GM12878 (cell line): ENCODE measurements around the gene MEG3. TPM values are rescaled to one million over a fixed set of nuclear protein-coding genes. Genes with fewer than 3 reads are reported as not detected.

Experiments used
- ATAC-seq: fragments of 200-7000 bp; cut with Tn5 transposase; 3 replicates; pipeline ENCODE4 v1.9.1; 2020; ENCODE audit warnings: mild to moderate bottlenecking, moderate library complexity
- BruUV-seq: library from RNA; stranded (reverse); fragments of 400-500 nt; replicated peaks from 2 replicates; lab custom pipeline; 2021; lab: Mats Ljungman, UMichigan
- CTCF ChIA-PET: fragments of 300-600 bp; sonication (Branson Sonifier 250); formaldehyde crosslinking; extraction: SDS; loops from one replicate; lab custom pipeline; 2021; ENCODE audit warnings: inconsistent platforms; lab: Yijun Ruan, JAX
- POLR2A ChIA-PET: fragments of 350-600 bp; formaldehyde crosslinking; extraction: SDS; loops from one replicate; lab custom pipeline; 2021; ENCODE audit warnings: inconsistent platforms; lab: Charles Lee
- RAD21 ChIA-PET: fragments of 300-600 bp; sonication (Branson Sonifier 250); formaldehyde crosslinking; loops from one replicate; lab custom pipeline; 2023; ENCODE audit warnings: antibody characterized with exemption; ENCODE audit not compliant: unreplicated experiment; lab: Charles Lee
- SMC1A ChIA-PET: fragments of 300-600 bp; sonication (Branson Sonifier 250); formaldehyde crosslinking; loops from one replicate; lab custom pipeline; 2023; ENCODE audit not compliant: unreplicated experiment, uncharacterized antibody; lab: Charles Lee
- DNase-seq: peaks from one replicate; pipeline ENCODE4 v3.0.0-alpha.2; 2011; ENCODE audit warnings: low read depth, low spot score
- FAIRE-seq: peaks from 3 replicates; lab custom pipeline; 2011; peaks lifted over from hg19 to GRCh38; lab: Jason Lieb, UNC
- H2AFZ ChIP-seq: 2 replicates; pipeline ENCODE4 v1.6.0; 2011; ENCODE audit warnings: low read depth, low read length, control low read depth; ENCODE audit not compliant: control insufficient read depth
- H3K27ac ChIP-seq: 2 replicates; pipeline ENCODE4 v1.5.1; 2011; ENCODE audit warnings: control low read depth; ENCODE audit not compliant: control insufficient read depth, insufficient read depth
- H3K27me3 ChIP-seq, 2 experiments: replicated peaks in 1 of 2; 2 replicates each; pipeline versions ENCODE4 v1.6.0 to v1.6.1; 2011; ENCODE audit warnings: low read length in 1 of 2; ENCODE audit not compliant: control insufficient read depth in 2 of 2, insufficient read depth in 2 of 2
- H3K36me3 ChIP-seq, 2 experiments: 2 replicates each; pipeline ENCODE4 v1.5.1; 2011; ENCODE audit warnings: low read length in 1 of 2; ENCODE audit not compliant: control insufficient read depth in 2 of 2, insufficient read depth in 2 of 2
- H3K4me1 ChIP-seq: 2 replicates; pipeline ENCODE4 v1.6.1; 2011; ENCODE audit warnings: mild to moderate bottlenecking, low read length, moderate library complexity, mixed read lengths; ENCODE audit not compliant: control insufficient read depth, insufficient read depth
- H3K4me2 ChIP-seq: 2 replicates; pipeline ENCODE4 v1.6.0; 2011; ENCODE audit warnings: control low read depth; ENCODE audit not compliant: control insufficient read depth, insufficient read depth
- H3K4me3 ChIP-seq: fragments of 200-600 bp; sonication (generic); 2 replicates; pipeline ENCODE4 v1.5.1; 2016
- H3K79me2 ChIP-seq: 2 replicates; pipeline ENCODE4 v1.6.0; 2011; ENCODE audit warnings: low read length; ENCODE audit not compliant: control insufficient read depth, insufficient read depth
- H3K9ac ChIP-seq: 2 replicates; pipeline ENCODE4 v1.8.0; 2011; ENCODE audit warnings: low read length, control low read depth, mixed read lengths; ENCODE audit not compliant: control insufficient read depth, insufficient read depth
- H3K9me3 ChIP-seq: replicated peaks from 3 replicates; pipeline ENCODE4 v1.5.1; 2011; ENCODE audit warnings: mild to moderate bottlenecking, low read length; ENCODE audit not compliant: control insufficient read depth, insufficient read depth
- H4K20me1 ChIP-seq: 2 replicates; pipeline ENCODE4 v1.6.0; 2011; ENCODE audit not compliant: control insufficient read depth, insufficient read depth
- NFXL1 ChIP-seq: fragments of 450-650 bp; IDR thresholded peaks from 2 replicates; pipeline ENCODE4 v1.6.1; 2017; ENCODE audit warnings: antibody characterized with exemption, mild to moderate bottlenecking, borderline replicate concordance
- NR2F1 ChIP-seq: fragments of 450-650 bp; conservative IDR thresholded peaks from 2 replicates; pipeline ENCODE4 v1.6.1; 2017; ENCODE audit warnings: mild to moderate bottlenecking
- PAX5 ChIP-seq: IDR thresholded peaks from 2 replicates; pipeline ENCODE4 v1.6.1; 2011; ENCODE audit warnings: low read depth, low read length, borderline replicate concordance
- PML ChIP-seq: IDR thresholded peaks from 2 replicates; pipeline ENCODE4 v1.6.1; 2012; ENCODE audit warnings: low read length, inconsistent platforms
- SMAD1 ChIP-seq: fragments of 450-650 bp; IDR thresholded peaks from 2 replicates; pipeline ENCODE4 v1.6.1; 2018; ENCODE audit warnings: mild to moderate bottlenecking, low read depth; ENCODE audit not compliant: partially characterized antibody
- SMARCA5 ChIP-seq: fragments of 450-650 bp; IDR thresholded peaks from 2 replicates; pipeline ENCODE4 v1.6.1; 2017; ENCODE audit warnings: mild to moderate bottlenecking
- SMC3 ChIP-seq: IDR thresholded peaks from 2 replicates; pipeline ENCODE4 v1.6.1; 2011; ENCODE audit warnings: low read length, improper control_type of control experiment, borderline replicate concordance
- SREBF2 ChIP-seq: IDR thresholded peaks from 2 replicates; pipeline ENCODE4 v1.6.1; 2012; ENCODE audit warnings: mild to moderate bottlenecking, low read length
- TBL1XR1 ChIP-seq: IDR thresholded peaks from 2 replicates; pipeline ENCODE4 v1.6.1; 2012; ENCODE audit warnings: low read depth, low read length, improper control_type of control experiment
- ZNF24 ChIP-seq: fragments of 450-650 bp; IDR thresholded peaks from 2 replicates; pipeline ENCODE4 v1.6.1; 2017; ENCODE audit warnings: antibody characterized with exemption, mild to moderate bottlenecking
- WGBS: methylation state at CpG from one replicate; pipeline ENCODE4 v1.1.6; 2016; ENCODE audit warnings: low lambda C conversion rate; ENCODE audit not compliant: insufficient replicate concordance, insufficient coverage; ENCODE audit errors: missing lambda C conversion rate; 5-methylcytosine and 5-hydroxymethylcytosine counted together
- in situ Hi-C: fragments of 300-500 bp; cut with MboI; formaldehyde crosslinking; loops from 9 replicates; pipeline ENCODE4 v1.14.3; 2018; ENCODE audit warnings: mixed read lengths
- intact Hi-C: fragments of 100-400 bp; cut with micrococcal nuclease; formaldehyde crosslinking; loops from one replicate; pipeline ENCODE4 v1.14.2; 2022; ENCODE audit not compliant: unreplicated experiment
- polyA plus RNA-seq, 11 experiments: library from polyadenylated mRNA; depleted of rRNA in 4 of 11; unstranded in 6 of 11; stranded (reverse) in 5 of 11; fragments of >200 nt; fragmentation: Nextera tagmentation in 4 of 11; fragmentation: Illumina TruSeq in 1 of 11; extraction: Ambion mirVana in 4 of 11; extraction: Trizol in 1 of 11; gene quantifications; 1 replicate in 1 of 11; 2 replicates in 10 of 11; pipeline versions ENCODE4 v1.2.1 to v1.2.3, GENCODE V29; 2011 to 2016; ENCODE audit warnings: inconsistent platforms in 2 of 11, missing spikeins in 2 of 11, low read depth in 1 of 11
- total RNA-seq, 4 experiments: library from RNA; depleted of rRNA in 3 of 4; stranded (reverse); fragments of >200 nt in 3 of 4; fragmentation: Illumina TruSeq in 1 of 4; extraction: Trizol in 1 of 4; gene quantifications; 2 replicates each; pipeline versions ENCODE4 v1.2.1 to v1.2.3, GENCODE V29; 2013 to 2021
- TF ChIP-seq, protein P1 (sequence below): IDR thresholded peaks from 2 replicates; pipeline ENCODE4 v1.6.1; 2012; ENCODE audit warnings: low read depth, low read length, improper control_type of control experiment
- TF ChIP-seq, protein P2 (sequence below): IDR thresholded peaks from 2 replicates; pipeline ENCODE4 v1.6.1; 2012; ENCODE audit warnings: low read depth, low read length, improper control_type of control experiment

The MEG3 gene
- total and polyA plus RNA-seq, 10 of the 15 experiments (the other 5 are each of a cell fraction or from before 2014, with no cell fraction given) = 0.03 to 2.9 (median 0.95) TPM; not detected in 7

DNA sequence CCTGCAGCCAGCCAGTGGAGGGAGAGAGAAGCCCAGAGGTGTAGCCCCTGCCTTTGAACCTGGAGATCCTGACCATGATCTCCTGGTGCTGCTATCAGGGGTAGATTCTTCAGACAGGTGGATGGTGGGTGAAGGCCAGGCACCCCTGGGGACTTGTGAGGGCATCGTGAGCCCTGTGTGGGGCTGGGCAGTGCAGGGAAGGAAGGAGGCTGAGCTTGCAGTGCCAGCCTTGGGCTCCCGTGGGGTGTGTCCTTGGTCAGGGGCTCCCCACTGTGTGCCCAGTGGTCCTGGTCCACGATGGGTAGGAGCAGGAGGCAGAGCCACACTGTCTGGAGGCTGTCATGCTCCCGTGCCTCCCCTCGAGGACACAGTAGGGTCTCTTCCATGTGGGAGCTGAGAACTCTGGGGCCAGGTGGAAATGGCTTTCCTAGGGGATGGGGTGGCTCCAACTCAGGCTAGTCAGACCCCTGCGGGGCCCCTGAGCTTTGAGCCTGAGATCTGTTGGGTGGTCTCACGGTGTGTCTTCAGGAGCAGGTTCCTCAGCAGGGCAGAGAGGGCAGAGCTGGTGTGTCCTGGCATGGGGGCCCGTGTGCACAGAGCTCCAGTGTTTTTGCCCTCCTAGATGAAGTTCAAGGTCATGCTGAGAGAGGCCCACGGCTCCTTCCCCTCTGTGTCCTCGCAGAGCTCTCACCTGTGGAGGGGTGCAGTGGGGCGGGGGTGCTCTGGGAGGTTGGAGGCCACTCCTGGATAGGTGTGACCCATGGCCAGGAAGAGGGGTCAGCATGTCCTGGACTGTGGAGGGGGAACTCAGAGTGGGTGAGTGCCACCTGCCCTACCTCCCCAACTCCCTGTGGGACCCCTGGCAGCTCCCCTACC is 52.6 kb downstream of the MEG3 start:
- intact Hi-C loops (no loop called here), in situ Hi-C loops (no loop called here)
- Histone ChIP-seq H3K4me1 (no peaks in the 10 kb centered on the region), H3K4me3 (no peak overlapping the region), H4K20me1 (no peaks in the 10 kb centered on the region), H3K27ac (no peak overlapping the region), H3K36me3 (no peaks in the 10 kb centered on the region), H3K27me3 (no peaks in the 10 kb centered on the region), H3K4me2 (no peak overlapping the region), H3K9me3 (no peaks in the 10 kb centered on the region; the same call in 2 of the 3 replicates), H3K9ac (no peak overlapping the region), H2AFZ (no peak overlapping the region), H3K79me2 (no peaks in the 10 kb centered on the region)
- ATAC-seq = no peak
- ChIA-PET POLR2A (no interaction called here), RAD21 (no interaction called here), SMC1A (no interaction called here), CTCF (no interaction called here)
- no peak for FAIRE-seq
- DNase-seq = no peak
- no TSS peak for BruUV-seq
- TF ChIP-seq SMARCA5 (no peak), TBL1XR1 (no peak), PAX5 (no peak)
- TF ChIP-seq, protein P1, sequence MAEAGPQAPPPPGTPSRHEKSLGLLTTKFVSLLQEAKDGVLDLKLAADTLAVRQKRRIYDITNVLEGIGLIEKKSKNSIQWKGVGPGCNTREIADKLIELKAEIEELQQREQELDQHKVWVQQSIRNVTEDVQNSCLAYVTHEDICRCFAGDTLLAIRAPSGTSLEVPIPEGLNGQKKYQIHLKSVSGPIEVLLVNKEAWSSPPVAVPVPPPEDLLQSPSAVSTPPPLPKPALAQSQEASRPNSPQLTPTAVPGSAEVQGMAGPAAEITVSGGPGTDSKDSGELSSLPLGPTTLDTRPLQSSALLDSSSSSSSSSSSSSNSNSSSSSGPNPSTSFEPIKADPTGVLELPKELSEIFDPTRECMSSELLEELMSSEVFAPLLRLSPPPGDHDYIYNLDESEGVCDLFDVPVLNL = no peak
- 12% methylated on average over 11 of the region's 11 CpGs for WGBS

DNA sequence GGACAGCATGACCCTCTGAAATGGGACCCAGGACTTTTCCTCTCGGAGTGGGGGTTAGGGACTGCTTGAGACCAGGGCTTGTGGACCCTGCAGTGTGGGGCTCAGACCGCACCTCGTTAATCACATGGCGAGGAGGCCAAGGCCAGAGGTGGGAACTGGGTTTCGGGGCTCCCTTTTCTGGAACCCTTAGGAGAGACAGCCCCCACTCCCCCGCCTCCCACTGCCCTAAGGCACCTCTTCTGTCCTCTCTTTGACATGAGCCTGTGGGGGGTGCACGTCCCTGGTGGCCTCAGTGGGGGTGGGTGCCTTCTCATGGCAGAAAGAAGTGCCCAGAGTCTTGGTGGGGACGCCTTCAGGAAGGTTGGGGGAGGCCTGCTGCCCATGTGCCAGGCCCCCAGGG is 53.3 kb downstream of the MEG3 start:
- ChIA-PET POLR2A (no interaction called here), CTCF (no interaction called here), RAD21 (no interaction called here), SMC1A (no interaction called here)
- no peak for ATAC-seq
- DNase-seq = no peak
- TF ChIP-seq, protein P2, sequence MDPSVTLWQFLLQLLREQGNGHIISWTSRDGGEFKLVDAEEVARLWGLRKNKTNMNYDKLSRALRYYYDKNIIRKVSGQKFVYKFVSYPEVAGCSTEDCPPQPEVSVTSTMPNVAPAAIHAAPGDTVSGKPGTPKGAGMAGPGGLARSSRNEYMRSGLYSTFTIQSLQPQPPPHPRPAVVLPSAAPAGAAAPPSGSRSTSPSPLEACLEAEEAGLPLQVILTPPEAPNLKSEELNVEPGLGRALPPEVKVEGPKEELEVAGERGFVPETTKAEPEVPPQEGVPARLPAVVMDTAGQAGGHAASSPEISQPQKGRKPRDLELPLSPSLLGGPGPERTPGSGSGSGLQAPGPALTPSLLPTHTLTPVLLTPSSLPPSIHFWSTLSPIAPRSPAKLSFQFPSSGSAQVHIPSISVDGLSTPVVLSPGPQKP = no peak
- TF ChIP-seq SREBF2 (no peak), SMAD1 (no peak), NR2F1 (no peak), SMC3 (no peak), ZNF24 (no peak), PML (no peak), NFXL1 (no peak)
- Histone ChIP-seq H3K27me3 (no peaks in the 10 kb centered on the region), H3K27ac (no peak overlapping the region), H3K4me2 (no peak overlapping the region), H2AFZ (no peak overlapping the region), H4K20me1 (no peaks in the 10 kb centered on the region), H3K79me2 (no peaks in the 10 kb centered on the region), H3K4me1 (no peaks in the 10 kb centered on the region), H3K4me3 (no peak overlapping the region), H3K9ac (no peak overlapping the region), H3K9me3 (no peaks in the 10 kb centered on the region; the same call in 2 of the 3 replicates), H3K36me3 (no peaks in the 10 kb centered on the region)
- 13% methylated on average over 8 of the region's 8 CpGs for WGBS
- in situ Hi-C loops = no loop called here
- intact Hi-C loops = no loop called here
- no TSS peak for BruUV-seq
- FAIRE-seq = no peak
